HCT116 (cell line): ENCODE measurements around the gene WDR5. TPM values are rescaled to one million over a fixed set of nuclear protein-coding genes. Genes with fewer than 3 reads are reported as not detected.

Source experiments
- CBX3 ChIP-seq: IDR thresholded peaks from 2 replicates; pipeline ENCODE4 v1.6.1; 2012; ENCODE audit warnings: low read depth
- CTCF ChIP-seq, 3 experiments: fragments of 200-600 bp in 1 of 3; sonication (generic) in 1 of 3; IDR thresholded peaks in 2 of 3; conservative IDR thresholded peaks in 1 of 3; 2 replicates each; pipeline ENCODE4 v1.5.1; 2012 to 2017; ENCODE audit warnings: low read depth in 2 of 3, low read length in 2 of 3, antibody characterized with exemption in 1 of 3, borderline replicate concordance in 1 of 3, control low read depth in 1 of 3, mild to moderate bottlenecking in 1 of 3, mixed read lengths in 1 of 3, mixed run types in 1 of 3, moderate library complexity in 1 of 3; ENCODE audit not compliant: insufficient read depth in 1 of 3
- EGR1 ChIP-seq: IDR thresholded peaks from 2 replicates; pipeline ENCODE4 v1.6.1; 2012; ENCODE audit warnings: low read depth
- ELF1 ChIP-seq: IDR thresholded peaks from 2 replicates; pipeline ENCODE4 v1.6.1; 2012; ENCODE audit warnings: low read depth, borderline replicate concordance
- EZH2 ChIP-seq: fragments of 200-600 bp; sonication (generic); IDR thresholded peaks from 2 replicates; pipeline ENCODE4 v1.6.1; 2017; ENCODE audit warnings: antibody characterized with exemption, mixed run types
- FOSL1 ChIP-seq: IDR thresholded peaks from 2 replicates; pipeline ENCODE4 v1.6.1; 2012; ENCODE audit warnings: low read depth
- MAX ChIP-seq: IDR thresholded peaks from 2 replicates; pipeline ENCODE4 v1.6.1; 2012
- REST ChIP-seq: IDR thresholded peaks from 2 replicates; pipeline ENCODE4 v1.6.1; 2012; ENCODE audit warnings: low read depth
- SRF ChIP-seq: IDR thresholded peaks from 2 replicates; pipeline ENCODE4 v1.6.1; 2012; ENCODE audit warnings: low read depth
- YY1 ChIP-seq: IDR thresholded peaks from 2 replicates; pipeline ENCODE4 v1.6.1; 2011; ENCODE audit warnings: low read length, low read depth, moderate library complexity, mild to moderate bottlenecking; ENCODE audit not compliant: insufficient replicate concordance; ENCODE audit errors: extremely low read depth
- ZNF274 ChIP-seq: fragments of 200-500 bp; sonication (Bioruptor generic); IDR thresholded peaks from 2 replicates; pipeline ENCODE4 v1.6.1; 2014; ENCODE audit warnings: mild to moderate bottlenecking, low read depth, low read length, inconsistent platforms
- total RNA-seq: library from RNA; stranded (reverse); gene quantifications from one replicate; pipeline ENCODE4 v1.2.1, GENCODE V29; 2021; ENCODE audit not compliant: unreplicated experiment

WDR5 gene
- total RNA-seq, 1 experiment from 2014 or later = 55.8 TPM

GRCh38 chr9:134169724-134170401 lies 34.0 kb downstream of the WDR5 start (continued):
- TF ChIP-seq REST (no peak), EGR1 (no peak), ELF1 (no peak), CBX3 (no peak), YY1 (no peak), ZNF274 (no peak), EZH2 (no peak), SRF (no peak), MAX (no peak), FOSL1 (no peak), CTCF (IDR thresholded peaks at IDR 0.05 in 2 of 3, conservative IDR thresholded peaks at IDR 0.05 in 1 of 3; ENCODE audit: borderline replicate concordance in 1 of 3, insufficient read depth in 1 of 3, low read depth in 2 of 3, low read length in 2 of 3) (no peak)
